ENCODE data around the gene STK10. TPM values are rescaled to one million over a fixed set of nuclear protein-coding genes. Genes with fewer than 3 reads are reported as not detected.

The STK10 gene
- total RNA-seq, 1 experiment from 2014 or later: 24.9 TPM

- no peak overlapping the region for H3K9ac ChIP-seq (ENCODE audit: low read length)
- no peak overlapping the region for H3K4me3 ChIP-seq (ENCODE audit: low read length)
- no peaks in the 10 kb centered on the region for H3K9me2 ChIP-seq (replicated peaks; ENCODE audit: insufficient read depth, low read length)
- DNase-seq: no peak
- no peaks in the 10 kb centered on the region for H3K79me2 ChIP-seq (ENCODE audit: low read length)
- no peak overlapping the region for H2AFZ ChIP-seq (ENCODE audit: low read length)
- no peaks in the 10 kb centered on the region for H3K27me3 ChIP-seq (ENCODE audit: low read length)
- no peak overlapping the region for H3K27ac ChIP-seq (ENCODE audit: low read length)
- H3K36me3 ChIP-seq (ENCODE audit: insufficient read depth, low read length): peaks cover 6% of the 10 kb centered on the region; the same call in 1 of the 2 replicates
- H3K4me2 ChIP-seq (ENCODE audit: low read depth, low read length, poor library complexity, severe bottlenecking): no peak overlapping the region
- H4K20me1 ChIP-seq (ENCODE audit: insufficient read depth, low read depth, low read length): no peaks in the 10 kb centered on the region
- no peaks in the 10 kb centered on the region for H3K9me3 ChIP-seq (ENCODE audit: low read length)
- H3K4me1 ChIP-seq (ENCODE audit: low read length): no peaks in the 10 kb centered on the region
Observed at GRCh38 chr5:172075656-172076055, 112.4 kb downstream of the STK10 start.

GRCh38 chr5:172074896-172075295 is 113.1 kb downstream of the STK10 start:
- Histone ChIP-seq H3K4me3 (ENCODE audit: low read length) (no peak overlapping the region), H3K27me3 (ENCODE audit: low read length) (no peaks in the 10 kb centered on the region), H3K9me3 (ENCODE audit: low read length) (no peaks in the 10 kb centered on the region), H3K4me1 (ENCODE audit: low read length) (no peaks in the 10 kb centered on the region), H3K36me3 (ENCODE audit: insufficient read depth, low read length) (peaks cover 6% of the 10 kb centered on the region; the same call in 1 of the 2 replicates), H2AFZ (ENCODE audit: low read length) (no peak overlapping the region), H3K79me2 (ENCODE audit: low read length) (no peaks in the 10 kb centered on the region), H4K20me1 (ENCODE audit: insufficient read depth, low read depth, low read length) (no peaks in the 10 kb centered on the region), H3K27ac (ENCODE audit: low read length) (no peak overlapping the region), H3K9me2 (replicated peaks; ENCODE audit: insufficient read depth, low read length) (no peaks in the 10 kb centered on the region), H3K9ac (ENCODE audit: low read length) (no peak overlapping the region), H3K4me2 (ENCODE audit: low read depth, low read length, poor library complexity, severe bottlenecking) (no peak overlapping the region)
- no peak for DNase-seq

- Histone ChIP-seq H4K20me1 (ENCODE audit: insufficient read depth, low read depth, low read length) (no peaks in the 10 kb centered on the region), H3K79me2 (ENCODE audit: low read length) (no peaks in the 10 kb centered on the region), H3K36me3 (ENCODE audit: insufficient read depth, low read length) (0 out of 2 replicates have a peak, but pooled peaks cover 6% of the 10 kb centered on the region), H3K4me3 (ENCODE audit: low read length) (no peak overlapping the region), H3K9me2 (replicated peaks; ENCODE audit: insufficient read depth, low read length) (no peaks in the 10 kb centered on the region), H3K9ac (ENCODE audit: low read length) (no peak overlapping the region), H3K4me1 (ENCODE audit: low read length) (no peaks in the 10 kb centered on the region), H3K4me2 (ENCODE audit: low read depth, low read length, poor library complexity, severe bottlenecking) (no peak overlapping the region), H3K27ac (ENCODE audit: low read length) (no peak overlapping the region), H3K27me3 (ENCODE audit: low read length) (no peaks in the 10 kb centered on the region), H2AFZ (ENCODE audit: low read length) (no peak overlapping the region), H3K9me3 (ENCODE audit: low read length) (no peaks in the 10 kb centered on the region)
- DNase-seq: no peak
Observed at GRCh38 chr5:172071309-172071875, 116.6 kb downstream of the STK10 start.

GRCh38 chr5:172065431-172066065 is 122.5 kb downstream of the STK10 start:
- DNase-seq: no peak
- Histone ChIP-seq H3K9ac (ENCODE audit: low read length) (no peak overlapping the region), H3K9me2 (replicated peaks; ENCODE audit: insufficient read depth, low read length) (no peaks in the 10 kb centered on the region), H3K4me3 (ENCODE audit: low read length) (no peak overlapping the region), H4K20me1 (ENCODE audit: insufficient read depth, low read depth, low read length) (no peaks in the 10 kb centered on the region), H3K9me3 (ENCODE audit: low read length) (no peaks in the 10 kb centered on the region), H3K4me2 (ENCODE audit: low read depth, low read length, poor library complexity, severe bottlenecking) (no peak overlapping the region), H3K4me1 (ENCODE audit: low read length) (no peaks in the 10 kb centered on the region), H3K79me2 (ENCODE audit: low read length) (no peaks in the 10 kb centered on the region), H2AFZ (ENCODE audit: low read length) (no peak overlapping the region), H3K27me3 (ENCODE audit: low read length) (no peaks in the 10 kb centered on the region), H3K36me3 (ENCODE audit: insufficient read depth, low read length) (peaks cover 17% of the 10 kb centered on the region), H3K27ac (ENCODE audit: low read length) (no peak overlapping the region)

- Histone ChIP-seq H3K9me2 (replicated peaks; ENCODE audit: insufficient read depth, low read length) (no peaks in the 10 kb centered on the region), H3K9me3 (ENCODE audit: low read length) (no peaks in the 10 kb centered on the region), H3K79me2 (ENCODE audit: low read length) (no peaks in the 10 kb centered on the region), H4K20me1 (ENCODE audit: insufficient read depth, low read depth, low read length) (no peaks in the 10 kb centered on the region), H3K4me1 (ENCODE audit: low read length) (no peaks in the 10 kb centered on the region), H2AFZ (ENCODE audit: low read length) (no peak overlapping the region), H3K4me3 (ENCODE audit: low read length) (no peak overlapping the region), H3K4me2 (ENCODE audit: low read depth, low read length, poor library complexity, severe bottlenecking) (no peak overlapping the region), H3K27ac (ENCODE audit: low read length) (no peak overlapping the region), H3K36me3 (ENCODE audit: insufficient read depth, low read length) (peaks cover 23% of the 10 kb centered on the region), H3K9ac (ENCODE audit: low read length) (no peak overlapping the region), H3K27me3 (ENCODE audit: low read length) (no peaks in the 10 kb centered on the region)
- no peak for DNase-seq
Observed at GRCh38 chr5:172064766-172065165, 123.3 kb downstream of the STK10 start.

GRCh38 chr5:172064358-172064757 is 123.7 kb downstream of the STK10 start:
- Histone ChIP-seq H3K9me3 (ENCODE audit: low read length) (no peaks in the 10 kb centered on the region), H3K4me3 (ENCODE audit: low read length) (no peak overlapping the region), H3K79me2 (ENCODE audit: low read length) (no peaks in the 10 kb centered on the region), H3K27ac (ENCODE audit: low read length) (no peak overlapping the region), H3K9ac (ENCODE audit: low read length) (no peak overlapping the region), H3K27me3 (ENCODE audit: low read length) (no peaks in the 10 kb centered on the region), H4K20me1 (ENCODE audit: insufficient read depth, low read depth, low read length) (no peaks in the 10 kb centered on the region), H3K9me2 (replicated peaks; ENCODE audit: insufficient read depth, low read length) (no peaks in the 10 kb centered on the region), H3K4me2 (ENCODE audit: low read depth, low read length, poor library complexity, severe bottlenecking) (no peak overlapping the region), H2AFZ (ENCODE audit: low read length) (no peak overlapping the region), H3K36me3 (ENCODE audit: insufficient read depth, low read length) (peaks cover 23% of the 10 kb centered on the region), H3K4me1 (ENCODE audit: low read length) (no peaks in the 10 kb centered on the region)
- DNase-seq: no peak

- Histone ChIP-seq H3K27me3 (ENCODE audit: low read length) (no peaks in the 10 kb centered on the region), H3K36me3 (ENCODE audit: insufficient read depth, low read length) (peaks cover 23% of the 10 kb centered on the region), H3K9ac (ENCODE audit: low read length) (no peak overlapping the region), H2AFZ (ENCODE audit: low read length) (no peak overlapping the region), H3K27ac (ENCODE audit: low read length) (no peak overlapping the region), H4K20me1 (ENCODE audit: insufficient read depth, low read depth, low read length) (no peaks in the 10 kb centered on the region), H3K79me2 (ENCODE audit: low read length) (no peaks in the 10 kb centered on the region), H3K9me2 (replicated peaks; ENCODE audit: insufficient read depth, low read length) (no peaks in the 10 kb centered on the region), H3K9me3 (ENCODE audit: low read length) (no peaks in the 10 kb centered on the region), H3K4me2 (ENCODE audit: low read depth, low read length, poor library complexity, severe bottlenecking) (no peak overlapping the region), H3K4me3 (ENCODE audit: low read length) (no peak overlapping the region), H3K4me1 (ENCODE audit: low read length) (no peaks in the 10 kb centered on the region)
- DNase-seq: no peak
Observed at GRCh38 chr5:172063463-172064235, 124.4 kb downstream of the STK10 start.

- Histone ChIP-seq H2AFZ (ENCODE audit: low read length) (no peak overlapping the region), H3K4me3 (ENCODE audit: low read length) (no peak overlapping the region), H3K9ac (ENCODE audit: low read length) (no peak overlapping the region), H3K27me3 (ENCODE audit: low read length) (no peaks in the 10 kb centered on the region), H3K9me3 (ENCODE audit: low read length) (no peaks in the 10 kb centered on the region), H3K4me2 (ENCODE audit: low read depth, low read length, poor library complexity, severe bottlenecking) (no peak overlapping the region), H3K79me2 (ENCODE audit: low read length) (no peaks in the 10 kb centered on the region), H3K9me2 (replicated peaks; ENCODE audit: insufficient read depth, low read length) (no peaks in the 10 kb centered on the region), H3K4me1 (ENCODE audit: low read length) (no peaks in the 10 kb centered on the region), H3K36me3 (ENCODE audit: insufficient read depth, low read length) (peaks cover 23% of the 10 kb centered on the region), H4K20me1 (ENCODE audit: insufficient read depth, low read depth, low read length) (no peaks in the 10 kb centered on the region), H3K27ac (ENCODE audit: low read length) (no peak overlapping the region)
- DNase-seq: peak; percentile 59
Observed at GRCh38 chr5:172059661-172060100, 128.3 kb downstream of the STK10 start.
